K562 (cell line): ENCODE results near the gene CNTN6. TPM values are rescaled to one million over a fixed set of nuclear protein-coding genes. Genes with fewer than 3 reads are reported as not detected.

Source experiments
- ATAC-seq: fragments of 200-7000 bp; cut with Tn5 transposase; 3 replicates; pipeline ENCODE4 v1.9.1; 2020; ENCODE audit warnings: moderate library complexity
- BruUV-seq: library from RNA; stranded (reverse); fragments of 400-500 nt; replicated peaks from 2 replicates; lab custom pipeline; 2021; lab: Mats Ljungman, UMichigan
- CTCF ChIA-PET: fragments of 300-600 bp; formaldehyde crosslinking; extraction: SDS; loops from one replicate; lab custom pipeline; 2021; ENCODE audit warnings: low intra/inter-chr PET ratio; lab: Yijun Ruan, JAX
- POLR2A ChIA-PET: fragments of 300-600, 350-650 bp; sonication (Branson Sonifier 250); formaldehyde crosslinking; extraction: SDS; loops from one replicate; lab custom pipeline; 2021; ENCODE audit warnings: antibody characterized with exemption, inconsistent platforms; lab: Yijun Ruan, JAX
- DNase-seq, 4 experiments: peaks; one replicate each; pipeline versions ENCODE4 v3.0.0 to v3.0.0-alpha.2; 2011 to 2018; ENCODE audit warnings: low spot score in 3 of 4, mixed read lengths in 3 of 4; ENCODE audit errors: extremely low read depth in 1 of 4
- FAIRE-seq: peaks from 2 replicates; lab custom pipeline; 2011; peaks lifted over from hg19 to GRCh38; lab: Jason Lieb, UNC
- H2AFZ ChIP-seq: 2 replicates; pipeline ENCODE4 v1.6.0; 2011; ENCODE audit warnings: low read depth, low read length, control low read depth, inconsistent platforms
- H3K27ac ChIP-seq: fragments of 200-600 bp; 3 replicates; pipeline ENCODE4 v1.8.0; 2011; ENCODE audit warnings: low read depth, mild to moderate bottlenecking, control low read depth, inconsistent platforms, low read length, moderate library complexity, mixed read lengths; ENCODE audit errors: extremely low read depth
- H3K27me3 ChIP-seq, 2 experiments: fragments of 300-600 bp in 1 of 2; 2 replicates in 1 of 2; 3 replicates in 1 of 2; pipeline versions ENCODE4 v1.6.0 to v1.8.0; 2011; ENCODE audit warnings: inconsistent platforms in 2 of 2, low read length in 2 of 2, mild to moderate bottlenecking in 1 of 2, mixed read lengths in 1 of 2, moderate library complexity in 1 of 2; ENCODE audit not compliant: control insufficient read depth in 2 of 2, insufficient read depth in 2 of 2
- H3K36me3 ChIP-seq: fragments of 300-600 bp; 3 replicates; pipeline ENCODE4 v1.8.0; 2011; ENCODE audit warnings: mild to moderate bottlenecking, low read length, inconsistent platforms; ENCODE audit not compliant: control insufficient read depth, insufficient read depth
- H3K4me1 ChIP-seq, 2 experiments: fragments of 200-600 bp in 1 of 2; replicated peaks in 1 of 2; 2 replicates in 1 of 2; 3 replicates in 1 of 2; pipeline versions ENCODE4 v1.5.1 to v1.8.0; 2011; ENCODE audit warnings: inconsistent platforms in 2 of 2, low read length in 2 of 2, mild to moderate bottlenecking in 1 of 2, mixed read lengths in 1 of 2, moderate library complexity in 1 of 2; ENCODE audit not compliant: control insufficient read depth in 2 of 2, insufficient read depth in 2 of 2
- H3K4me2 ChIP-seq: 2 replicates; pipeline ENCODE4 v1.6.1; 2011; ENCODE audit warnings: low read length, control low read depth, inconsistent platforms, mixed read lengths; ENCODE audit not compliant: insufficient read depth
- H3K4me3 ChIP-seq: fragments of 200-600 bp; sonication (generic), shearing (Covaris generic); 2 replicates; pipeline ENCODE4 v1.5.1; 2016; ENCODE audit warnings: control low read depth, inconsistent platforms
- H3K79me2 ChIP-seq: fragments of 200-600 bp; 3 replicates; pipeline ENCODE4 v1.8.0; 2011; ENCODE audit warnings: low read length, inconsistent platforms; ENCODE audit not compliant: control insufficient read depth, insufficient read depth
- H3K9ac ChIP-seq, 2 experiments: 2 replicates each; pipeline versions ENCODE4 v1.6.0 to v1.6.1; 2011; ENCODE audit warnings: low read depth in 2 of 2, low read length in 2 of 2, control low read depth in 1 of 2, inconsistent platforms in 1 of 2, mild to moderate bottlenecking in 1 of 2, mixed read lengths in 1 of 2; ENCODE audit not compliant: insufficient read depth in 1 of 2
- H3K9me1 ChIP-seq: one replicate; pipeline ENCODE4 v1.6.0; 2011; ENCODE audit warnings: inconsistent platforms, mild to moderate bottlenecking, low read length, moderate library complexity; ENCODE audit not compliant: control insufficient read depth, insufficient read depth
- H3K9me3 ChIP-seq: replicated peaks from 2 replicates; pipeline ENCODE4 v1.5.1; 2011; ENCODE audit warnings: low read depth, low read length, inconsistent platforms; ENCODE audit not compliant: control insufficient read depth, insufficient read depth
- H4K20me1 ChIP-seq: replicated peaks from 2 replicates; pipeline ENCODE4 v1.6.1; 2011; ENCODE audit warnings: low read length, inconsistent platforms, mixed read lengths; ENCODE audit not compliant: control insufficient read depth, insufficient read depth
- FOXK1 ChIP-seq: sonication (generic); formaldehyde crosslinking; IDR thresholded peaks from 2 replicates; pipeline ENCODE4 v1.8.0; 2022; ENCODE audit warnings: missing genetic modification reagents, mild to moderate bottlenecking, borderline replicate concordance
- FOXK2 ChIP-seq, 2 experiments: fragments of 450-650 bp; IDR thresholded peaks in 1 of 2; conservative IDR thresholded peaks in 1 of 2; 2 replicates each; pipeline ENCODE4 v1.6.1; 2016; ENCODE audit warnings: low read depth in 2 of 2, mild to moderate bottlenecking in 1 of 2
- GMEB1 ChIP-seq: fragments of 250-450 bp; sonication (Bioruptor Pico); IDR thresholded peaks from 2 replicates; pipeline ENCODE4 v1.4.0; 2020; ENCODE audit warnings: mild to moderate bottlenecking
- MAFK ChIP-seq: IDR thresholded peaks from 2 replicates; pipeline ENCODE4 v1.6.1; 2011; ENCODE audit warnings: low read length, improper control_type of control experiment
- POLR2AphosphoS5 ChIP-seq: IDR thresholded peaks from 2 replicates; pipeline ENCODE4 v1.6.1; 2011; ENCODE audit warnings: mild to moderate bottlenecking, low read depth, low read length, moderate library complexity; ENCODE audit not compliant: control insufficient read depth, insufficient read depth
- SIN3B ChIP-seq: fragments of 450-650 bp; IDR thresholded peaks from 2 replicates; pipeline ENCODE4 v1.6.1; 2017; ENCODE audit warnings: low read depth, mild to moderate bottlenecking, moderate library complexity
- SMC3 ChIP-seq: conservative IDR thresholded peaks from 2 replicates; pipeline ENCODE4 v1.6.1; 2011; ENCODE audit warnings: low read depth, low read length, improper control_type of control experiment; ENCODE audit not compliant: insufficient read depth
- ZNF639 ChIP-seq, 2 experiments: fragments of 200-800 bp in 1 of 2; sonication (Bioruptor generic) in 1 of 2; sonication (generic) in 1 of 2; formaldehyde crosslinking in 1 of 2; IDR thresholded peaks in 1 of 2; conservative IDR thresholded peaks in 1 of 2; 2 replicates each; pipeline versions ENCODE4 v1.5.0 to v1.6.1; 2016 to 2020; ENCODE audit warnings: missing compliant biosample characterization in 1 of 2, missing genetic modification characterization in 1 of 2, missing genetic modification reagents in 1 of 2
- WGBS: fragments of 100-300 bp; shearing (Covaris generic); methylation state at CpG from one replicate; pipeline ENCODE4 v1.1.6; 2016; ENCODE audit warnings: low coverage, mixed read lengths; ENCODE audit not compliant: insufficient coverage; ENCODE audit errors: missing lambda C conversion rate; 5-methylcytosine and 5-hydroxymethylcytosine counted together
- in situ Hi-C: fragments of 300-500 bp; cut with MboI; formaldehyde crosslinking; loops from 4 replicates; pipeline ENCODE4 v1.15.0; 2018; ENCODE audit warnings: inconsistent platforms, mixed read lengths
- intact Hi-C: fragments of 100-400 bp; cut with micrococcal nuclease; formaldehyde crosslinking; loops from 2 replicates; pipeline ENCODE4 v1.14.2; 2022
- polyA plus RNA-seq, 8 experiments: library from polyadenylated mRNA; depleted of rRNA in 4 of 8; stranded (reverse) in 5 of 8; unstranded in 3 of 8; fragments of >200 nt; fragmentation: Nextera tagmentation in 2 of 8; fragmentation: Illumina TruSeq in 1 of 8; extraction: Ambion mirVana in 2 of 8; extraction: Trizol in 1 of 8; gene quantifications; 2 replicates each; pipeline versions ENCODE4 v1.2.1 to v1.2.3, GENCODE V29; 2011 to 2014; ENCODE audit warnings: inconsistent platforms in 1 of 8, missing spikeins in 1 of 8
- total RNA-seq, 7 experiments: library from RNA; depleted of rRNA in 6 of 7; stranded (reverse); fragments of >200 nt in 6 of 7; fragmentation: Illumina TruSeq in 2 of 7; extraction: Trizol in 2 of 7; gene quantifications; 2 replicates each; pipeline versions ENCODE4 v1.2.1 to v1.2.3, GENCODE V29; 2011 to 2021; ENCODE audit warnings: low replicate concordance in 1 of 7
- TF ChIP-seq, protein P1 (sequence below): fragments of 250-450 bp; sonication (Bioruptor Pico); IDR thresholded peaks from 2 replicates; pipeline ENCODE4 v1.5.0; 2020; ENCODE audit warnings: mild to moderate bottlenecking, borderline replicate concordance

Gene CNTN6
- total and polyA plus RNA-seq, 9 of the 15 experiments (the other 6 are each of a cell fraction or from before 2014, with no cell fraction given) = not detected

DNA sequence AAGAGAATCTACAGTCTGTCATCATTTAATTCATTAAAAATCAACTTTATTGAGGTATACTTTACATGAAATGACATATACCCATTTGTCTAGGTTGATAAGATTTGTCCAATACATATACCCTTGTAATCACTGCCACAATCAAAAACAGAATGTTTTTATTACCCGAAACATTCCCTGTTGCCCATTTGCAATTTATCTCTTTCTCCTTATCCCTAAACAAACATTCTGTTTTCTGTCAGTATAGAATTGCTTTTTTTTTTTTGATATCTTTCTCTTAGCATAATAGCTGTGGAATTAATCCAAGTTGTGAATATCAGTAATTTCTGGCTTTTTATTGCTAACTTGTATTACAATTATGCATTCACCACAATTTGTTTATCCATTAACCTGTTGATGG is 4.3 kb upstream of the CNTN6 start (continued):
- TF ChIP-seq GMEB1 (CRISPR knock-in tag) = no peak
- no peak for TF ChIP-seq ZNF639 (CRISPR knock-in tag; conservative IDR thresholded peaks at IDR 0.05 in 1 of 2, IDR thresholded peaks at IDR 0.05 in 1 of 2)

GRCh38 chr3:1091286-1091685 is 1.5 kb upstream of the CNTN6 start:
- 0% methylated on average over 1 of the region's 1 CpG for WGBS
- H3K27ac ChIP-seq = no peak overlapping the region
- intact Hi-C loops (no loop called here), in situ Hi-C loops (no loop called here)
- no peak for ATAC-seq
- no peak overlapping the region for H3K4me2 ChIP-seq
- no peaks in the 10 kb centered on the region for H3K4me1 ChIP-seq
- no peaks in the 10 kb centered on the region for H3K9me1 ChIP-seq
- no peak for TF ChIP-seq SIN3B
- TF ChIP-seq FOXK2 (conservative IDR thresholded peaks at IDR 0.05 in 1 of 2, IDR thresholded peaks at IDR 0.05 in 1 of 2; ENCODE audit: low read depth in 2 of 2) = no peak
- TF ChIP-seq, protein P1, sequence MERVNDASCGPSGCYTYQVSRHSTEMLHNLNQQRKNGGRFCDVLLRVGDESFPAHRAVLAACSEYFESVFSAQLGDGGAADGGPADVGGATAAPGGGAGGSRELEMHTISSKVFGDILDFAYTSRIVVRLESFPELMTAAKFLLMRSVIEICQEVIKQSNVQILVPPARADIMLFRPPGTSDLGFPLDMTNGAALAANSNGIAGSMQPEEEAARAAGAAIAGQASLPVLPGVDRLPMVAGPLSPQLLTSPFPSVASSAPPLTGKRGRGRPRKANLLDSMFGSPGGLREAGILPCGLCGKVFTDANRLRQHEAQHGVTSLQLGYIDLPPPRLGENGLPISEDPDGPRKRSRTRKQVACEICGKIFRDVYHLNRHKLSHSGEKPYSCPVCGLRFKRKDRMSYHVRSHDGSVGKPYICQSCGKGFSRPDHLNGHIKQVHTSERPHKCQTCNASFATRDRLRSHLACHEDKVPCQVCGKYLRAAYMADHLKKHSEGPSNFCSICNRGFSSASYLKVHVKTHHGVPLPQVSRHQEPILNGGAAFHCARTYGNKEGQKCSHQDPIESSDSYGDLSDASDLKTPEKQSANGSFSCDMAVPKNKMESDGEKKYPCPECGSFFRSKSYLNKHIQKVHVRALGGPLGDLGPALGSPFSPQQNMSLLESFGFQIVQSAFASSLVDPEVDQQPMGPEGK (CRISPR knock-in tag) = no peak
- TF ChIP-seq POLR2AphosphoS5 = no peak
- no peak for TF ChIP-seq SMC3
- no peak for TF ChIP-seq MAFK
- TF ChIP-seq FOXK1 (CRISPR knock-in tag) = no peak
- no peaks in the 10 kb centered on the region for H3K79me2 ChIP-seq
- CTCF ChIA-PET = no interaction called here
- peaks cover 3% of the 10 kb centered on the region; the same call in 1 of the 2 replicates for H3K9me3 ChIP-seq
- H3K27me3 ChIP-seq = no peaks in the 10 kb centered on the region
- no TSS peak for BruUV-seq
- FAIRE-seq = no peak
- POLR2A ChIA-PET = no interaction called here
- no peak for DNase-seq
- H3K9ac ChIP-seq = no peak overlapping the region
- no peak overlapping the region for H3K4me3 ChIP-seq
- no peaks in the 10 kb centered on the region for H3K36me3 ChIP-seq
- H4K20me1 ChIP-seq = no peaks in the 10 kb centered on the region
- H2AFZ ChIP-seq = no peak overlapping the region
